ENCODE measurements around the gene MAP1B.

Gene MAP1B

DNA sequence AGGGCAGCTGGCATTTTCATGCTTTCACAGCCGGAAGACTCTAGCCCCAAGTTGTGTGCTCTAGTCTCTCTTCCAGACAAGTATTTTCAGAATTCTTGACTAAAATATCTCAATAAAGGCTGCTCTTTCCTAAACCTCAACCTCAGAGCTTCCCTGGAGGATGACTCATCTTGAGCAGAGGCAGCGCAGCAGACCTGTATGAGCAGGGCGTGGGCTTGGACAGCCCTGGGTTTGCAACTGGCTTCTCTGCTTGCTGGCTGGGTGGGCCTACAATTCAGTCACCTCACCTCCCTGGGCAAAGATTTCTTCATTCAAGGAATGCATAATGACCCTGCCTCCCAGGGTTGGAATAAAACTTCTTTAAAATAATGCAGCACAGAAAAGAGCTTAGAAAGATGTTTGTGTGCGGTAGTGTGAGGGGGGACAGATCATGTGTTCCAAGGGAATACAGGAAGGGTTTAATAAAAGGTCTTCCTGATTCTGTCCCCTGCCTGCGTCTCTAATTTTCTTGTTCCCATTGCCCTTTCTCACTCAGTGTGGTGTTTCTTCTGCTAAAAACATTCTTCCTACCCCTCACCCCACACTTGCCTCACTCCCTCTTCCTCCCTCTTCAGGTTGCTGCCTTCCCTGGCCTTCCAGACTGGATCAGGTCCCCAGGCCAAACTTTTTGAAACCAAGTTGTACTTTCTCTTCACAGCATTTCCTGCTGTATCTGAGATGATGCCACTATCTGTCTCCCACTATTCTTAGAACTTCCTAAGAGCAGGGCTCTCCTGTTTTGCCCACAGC lies 39.4 kb upstream of the MAP1B start:
- peak; percentile 75 for DNase-seq (ENCODE audit: low read depth)
- TF ChIP-seq CTCF (IDR thresholded peaks at IDR 0.05; ENCODE audit: low read length, missing control alignments), result no peak
- no peak overlapping the region for H3K4me3 ChIP-seq (replicated peaks; ENCODE audit: low read depth, low read length)

- no peak for DNase-seq (ENCODE audit: low read depth)
- no peak overlapping the region for H3K4me3 ChIP-seq (replicated peaks; ENCODE audit: low read depth, low read length)
- no peak for TF ChIP-seq CTCF (IDR thresholded peaks at IDR 0.05; ENCODE audit: low read length, missing control alignments)
Measured at GRCh38 chr5:72070529-72070928, 36.7 kb upstream of the MAP1B start.

DNA sequence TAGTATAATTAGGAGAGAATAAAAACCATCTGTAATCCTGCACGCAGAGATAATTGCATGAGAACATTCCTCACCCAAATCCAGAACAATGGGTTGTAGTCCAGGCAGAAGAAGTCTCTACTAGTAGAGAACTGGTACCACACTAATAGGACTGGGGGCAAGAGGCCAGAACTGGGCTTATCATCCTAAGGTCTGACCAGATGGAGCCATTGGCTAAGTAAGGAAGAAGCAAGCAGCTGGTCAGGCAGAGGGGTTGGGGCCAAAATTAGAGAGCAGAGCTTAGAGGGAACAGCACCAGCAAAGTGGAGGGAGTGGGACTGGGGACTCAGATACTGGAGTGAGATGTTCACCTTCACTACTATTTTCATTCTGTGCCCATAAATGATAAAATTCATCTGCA lies 35.4 kb upstream of the MAP1B start:
- no peak for DNase-seq (ENCODE audit: low read depth)
- no peak for TF ChIP-seq CTCF (IDR thresholded peaks at IDR 0.05; ENCODE audit: low read length, missing control alignments)
- H3K4me3 ChIP-seq (replicated peaks; ENCODE audit: low read depth, low read length), result no peak overlapping the region

DNA sequence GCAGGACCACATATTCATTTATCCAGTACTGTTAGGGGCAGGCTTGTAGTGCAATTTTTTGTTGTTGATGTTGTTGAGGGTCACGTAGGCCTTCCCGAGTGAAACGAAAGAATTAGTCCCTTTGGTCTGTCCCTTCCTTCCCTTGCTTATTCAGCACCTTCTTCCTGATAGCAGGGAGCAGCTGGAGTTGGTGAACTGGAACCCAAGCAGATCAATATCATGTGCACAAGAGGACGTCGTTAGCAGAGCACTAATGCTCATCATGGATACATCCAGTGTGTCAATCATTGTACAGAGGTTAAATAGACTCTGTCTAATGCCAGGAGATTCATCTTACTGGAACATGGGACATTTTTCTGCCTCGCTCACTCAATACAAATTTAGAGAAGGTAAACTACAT lies 33.0 kb upstream of the MAP1B start:
- TF ChIP-seq CTCF (IDR thresholded peaks at IDR 0.05; ENCODE audit: low read length, missing control alignments), result no peak
- no peak for DNase-seq (ENCODE audit: low read depth)
- no peak overlapping the region for H3K4me3 ChIP-seq (replicated peaks; ENCODE audit: low read depth, low read length)

- H3K4me3 ChIP-seq (replicated peaks; ENCODE audit: low read depth, low read length), result no peak overlapping the region
- no peak for DNase-seq (ENCODE audit: low read depth)
- TF ChIP-seq CTCF (IDR thresholded peaks at IDR 0.05; ENCODE audit: low read length, missing control alignments), result no peak
Measured at GRCh38 chr5:72075461-72075860, 31.8 kb upstream of the MAP1B start.

- TF ChIP-seq CTCF (IDR thresholded peaks at IDR 0.05; ENCODE audit: low read length, missing control alignments), result no peak
- no peak overlapping the region for H3K4me3 ChIP-seq (replicated peaks; ENCODE audit: low read depth, low read length)
- no peak for DNase-seq (ENCODE audit: low read depth)
Measured at GRCh38 chr5:72076621-72077300, 30.5 kb upstream of the MAP1B start.
